OCI-LY3 (cell line): ENCODE data around the gene CHMP6.

ENCODE experiments used
- H2AFZ ChIP-seq: fragments of 200-600, 300-600 bp; shearing (Covaris generic); 2 replicates; pipeline ENCODE4 v1.6.0; 2014; ENCODE audit warnings: antibody characterized with exemption, low read depth, low read length
- H3K27ac ChIP-seq: fragments of 200-600, 300-600 bp; sonication (generic); 2 replicates; pipeline ENCODE4 v1.5.1; 2014; ENCODE audit warnings: mild to moderate bottlenecking, low read length, moderate library complexity, mixed read lengths
- H3K27me3 ChIP-seq: fragments of 200-600, 300-600 bp; sonication (generic); 2 replicates; pipeline ENCODE4 v1.6.1; 2014; ENCODE audit warnings: low read depth, low read length, mixed read lengths
- H3K36me3 ChIP-seq: fragments of 200-600, 300-600 bp; sonication (generic); replicated peaks from 2 replicates; pipeline ENCODE3; 2014; ENCODE audit warnings: low read depth, low read length, mixed read lengths
- H3K4me1 ChIP-seq: fragments of 300-600, 200-600 bp; sonication (generic); 2 replicates; pipeline ENCODE4 v1.6.1; 2014; ENCODE audit warnings: low read length, mixed read lengths
- H3K4me2 ChIP-seq: fragments of 200-600, 300-600 bp; sonication (generic); 2 replicates; pipeline ENCODE4 v1.6.1; 2014; ENCODE audit warnings: low read length, mixed read lengths
- H3K4me3 ChIP-seq: fragments of 300-600, 200-600 bp; sonication (generic); 2 replicates; pipeline ENCODE4 v1.5.1; 2014; ENCODE audit warnings: antibody characterized with exemption, mild to moderate bottlenecking, low read length, moderate library complexity
- H3K79me2 ChIP-seq: fragments of 300-600, 200-600 bp; shearing (Covaris generic); 2 replicates; pipeline ENCODE4 v1.6.1; 2014; ENCODE audit warnings: mild to moderate bottlenecking, low read length, mixed read lengths
- H3K9ac ChIP-seq: fragments of 300-600, 200-600 bp; shearing (Covaris generic); 2 replicates; pipeline ENCODE4 v1.6.0; 2014; ENCODE audit warnings: mild to moderate bottlenecking, low read length, moderate library complexity
- H3K9me3 ChIP-seq: fragments of 200-600, 300-600 bp; shearing (Covaris generic); 2 replicates; pipeline ENCODE4 v1.6.1; 2014; ENCODE audit warnings: low read length, mixed read lengths; ENCODE audit not compliant: insufficient read depth
- H4K20me1 ChIP-seq: fragments of 200-600, 300-600 bp; sonication (generic); 2 replicates; pipeline ENCODE4 v1.6.1; 2016; ENCODE audit warnings: low read length, mixed read lengths; ENCODE audit not compliant: insufficient read depth
- EZH2phosphoT487 ChIP-seq: fragments of 200-600 bp; shearing (Covaris generic); IDR thresholded peaks from 2 replicates; pipeline ENCODE4 v1.6.1; 2018; ENCODE audit warnings: antibody characterized with exemption, mixed run types, low read depth
- TF ChIP-seq, protein P1 (sequence below): fragments of 200-600, 300-600 bp; sonication (generic); IDR thresholded peaks from 2 replicates; pipeline ENCODE4 v1.5.1; 2014; ENCODE audit warnings: antibody characterized with exemption, low read length, low read depth

Gene CHMP6

GRCh38 chr17:80960037-80960796 is 31.4 kb upstream of the CHMP6 start:
- H3K36me3 ChIP-seq, result no peaks in the 10 kb centered on the region
- H3K4me2 ChIP-seq, result no peak overlapping the region
- H3K4me3 ChIP-seq, result no peak overlapping the region
- no peaks in the 10 kb centered on the region for H3K4me1 ChIP-seq
- H3K79me2 ChIP-seq, result no peaks in the 10 kb centered on the region
- no peaks in the 10 kb centered on the region for H3K9me3 ChIP-seq
- TF ChIP-seq, protein P1, sequence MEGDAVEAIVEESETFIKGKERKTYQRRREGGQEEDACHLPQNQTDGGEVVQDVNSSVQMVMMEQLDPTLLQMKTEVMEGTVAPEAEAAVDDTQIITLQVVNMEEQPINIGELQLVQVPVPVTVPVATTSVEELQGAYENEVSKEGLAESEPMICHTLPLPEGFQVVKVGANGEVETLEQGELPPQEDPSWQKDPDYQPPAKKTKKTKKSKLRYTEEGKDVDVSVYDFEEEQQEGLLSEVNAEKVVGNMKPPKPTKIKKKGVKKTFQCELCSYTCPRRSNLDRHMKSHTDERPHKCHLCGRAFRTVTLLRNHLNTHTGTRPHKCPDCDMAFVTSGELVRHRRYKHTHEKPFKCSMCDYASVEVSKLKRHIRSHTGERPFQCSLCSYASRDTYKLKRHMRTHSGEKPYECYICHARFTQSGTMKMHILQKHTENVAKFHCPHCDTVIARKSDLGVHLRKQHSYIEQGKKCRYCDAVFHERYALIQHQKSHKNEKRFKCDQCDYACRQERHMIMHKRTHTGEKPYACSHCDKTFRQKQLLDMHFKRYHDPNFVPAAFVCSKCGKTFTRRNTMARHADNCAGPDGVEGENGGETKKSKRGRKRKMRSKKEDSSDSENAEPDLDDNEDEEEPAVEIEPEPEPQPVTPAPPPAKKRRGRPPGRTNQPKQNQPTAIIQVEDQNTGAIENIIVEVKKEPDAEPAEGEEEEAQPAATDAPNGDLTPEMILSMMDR, result no peak
- TF ChIP-seq EZH2phosphoT487, result no peak
- H3K27me3 ChIP-seq, result no peaks in the 10 kb centered on the region
- no peak overlapping the region for H3K9ac ChIP-seq
- H4K20me1 ChIP-seq, result no peaks in the 10 kb centered on the region
- H2AFZ ChIP-seq, result no peak overlapping the region
- H3K27ac ChIP-seq, result no peak overlapping the region

DNA sequence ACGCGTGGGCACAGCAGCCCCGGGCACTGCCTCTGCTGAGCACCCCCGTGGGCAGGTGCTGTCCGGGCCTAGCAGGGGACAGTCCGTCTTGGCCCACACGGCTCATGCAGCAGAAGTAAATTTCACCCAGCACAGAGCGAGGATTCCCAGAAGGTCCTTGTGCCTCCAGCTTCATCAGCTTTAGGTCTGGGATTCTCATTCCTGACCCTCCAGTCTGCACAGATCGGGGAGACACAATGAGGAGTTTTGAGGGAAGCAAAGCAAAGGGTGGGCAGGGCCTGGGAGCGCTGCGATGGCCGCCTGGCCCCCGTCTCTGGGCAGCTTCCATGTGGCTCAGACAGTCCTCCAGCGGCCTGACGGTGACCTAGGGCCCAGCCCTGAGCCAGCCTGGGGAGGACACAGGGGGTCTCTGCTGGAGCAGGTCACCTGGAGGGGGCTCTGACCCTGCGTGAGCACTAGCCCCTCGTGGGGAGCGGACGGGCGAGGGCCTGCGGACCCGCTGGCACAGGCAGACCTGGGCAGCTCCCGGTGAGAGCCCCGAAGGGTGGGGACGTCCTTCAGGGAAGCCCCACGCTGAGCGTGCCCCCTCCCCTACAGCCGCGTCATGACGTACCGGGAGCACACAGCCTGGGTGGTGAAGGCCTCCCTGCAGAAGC is 30.7 kb upstream of the CHMP6 start:
- Histone ChIP-seq H3K9me3 (no peaks in the 10 kb centered on the region), H3K27me3 (no peaks in the 10 kb centered on the region), H3K79me2 (no peaks in the 10 kb centered on the region), H3K9ac (no peak overlapping the region), H2AFZ (no peak overlapping the region), H3K36me3 (no peaks in the 10 kb centered on the region), H3K27ac (no peak overlapping the region), H3K4me2 (no peak overlapping the region), H3K4me3 (no peak overlapping the region), H3K4me1 (no peaks in the 10 kb centered on the region), H4K20me1 (no peaks in the 10 kb centered on the region)
- TF ChIP-seq EZH2phosphoT487, result no peak
- TF ChIP-seq, protein P1, result no peak

DNA sequence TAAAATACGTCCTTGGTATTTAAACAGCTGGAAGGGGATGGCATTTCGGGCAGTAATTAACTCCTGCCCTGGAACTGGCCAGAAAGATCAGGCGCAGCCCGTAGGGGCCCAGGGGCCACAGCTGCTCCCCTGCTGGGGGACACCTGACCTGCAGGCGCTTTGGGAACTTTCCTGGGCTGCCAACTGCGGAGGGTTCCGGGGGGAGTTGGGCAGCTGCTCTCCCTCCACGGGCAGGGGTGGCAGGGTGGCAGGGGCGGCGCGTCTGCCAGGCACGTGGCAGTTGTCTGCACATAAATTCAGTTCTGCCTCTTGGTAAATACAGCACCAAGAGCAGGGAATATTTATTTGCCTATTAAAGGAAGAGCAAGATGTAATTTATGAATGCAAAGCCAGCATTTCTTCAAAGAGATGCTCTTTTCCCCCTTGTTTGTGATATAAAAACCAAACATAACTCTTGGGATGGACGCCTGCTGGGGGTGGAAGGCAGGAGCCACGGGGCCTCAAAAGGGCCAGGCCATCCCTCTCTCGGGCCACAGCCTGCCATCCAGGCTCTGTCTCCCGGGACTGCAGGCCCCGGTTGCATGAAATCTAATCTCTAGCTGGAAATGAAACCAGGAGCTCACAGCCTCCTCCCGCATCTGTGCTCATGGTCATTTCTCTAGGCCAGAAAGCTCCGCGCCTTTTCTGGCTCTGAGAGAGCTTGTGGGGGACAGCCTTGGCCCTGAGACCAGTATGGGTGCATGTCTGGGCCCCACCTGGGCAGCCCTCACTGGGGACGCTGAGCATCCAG is 29.9 kb upstream of the CHMP6 start:
- no peaks in the 10 kb centered on the region for H3K27me3 ChIP-seq
- H3K4me1 ChIP-seq, result no peaks in the 10 kb centered on the region
- no peak overlapping the region for H3K9ac ChIP-seq
- H3K4me2 ChIP-seq, result no peak overlapping the region
- H2AFZ ChIP-seq, result no peak overlapping the region
- no peak for TF ChIP-seq EZH2phosphoT487
- TF ChIP-seq, protein P1, result no peak
- H4K20me1 ChIP-seq, result no peaks in the 10 kb centered on the region
- H3K36me3 ChIP-seq, result no peaks in the 10 kb centered on the region
- H3K4me3 ChIP-seq, result no peak overlapping the region
- no peaks in the 10 kb centered on the region for H3K79me2 ChIP-seq
- no peaks in the 10 kb centered on the region for H3K9me3 ChIP-seq
- H3K27ac ChIP-seq, result no peak overlapping the region
